ENCODE data around the gene CHRNB2.

GRCh38 chr1:154567386-154568156 lies at the start of gene CHRNB2:
- TF ChIP-seq POLR2AphosphoS5 (IDR thresholded peaks at IDR 0.05; ENCODE audit: low read depth, low read length) (no peak), SIN3A (IDR thresholded peaks at IDR 0.05; ENCODE audit: borderline replicate concordance, insufficient read depth, low read depth, low read length) (no peak)

All from Panc1 (cell line).